ENCODE data around the gene LTO1. TPM values are rescaled to one million over a fixed set of nuclear protein-coding genes. Genes with fewer than 3 reads are reported as not detected.

LTO1 gene
- total and polyA plus RNA-seq, 2 of the 13 experiments (the other 11 are each of a cell fraction or from before 2014, with no cell fraction given) = 11.8 to 15.0 TPM

- POLR2A ChIA-PET = no interaction called here
- TF ChIP-seq ATF7 (IDR thresholded peaks at IDR 0.05) (no peak), ATF7 (CRISPR knock-in tag; IDR thresholded peaks at IDR 0.05) (no peak), TFE3 (CRISPR knock-in tag; IDR thresholded peaks at IDR 0.05) (no peak), ZNF605 (CRISPR knock-in tag; IDR thresholded peaks at IDR 0.05) (no peak), ZKSCAN8 (CRISPR knock-in tag; IDR thresholded peaks at IDR 0.05; ENCODE audit: borderline replicate concordance) (no peak), ZNF768 (CRISPR knock-in tag; IDR thresholded peaks at IDR 0.05) (peak; percentile 96), ZNF512B (CRISPR knock-in tag; IDR thresholded peaks at IDR 0.05; ENCODE audit: borderline replicate concordance) (no peak), HOXA5 (CRISPR knock-in tag; IDR thresholded peaks at IDR 0.05) (no peak), ZNF274 (CRISPR knock-in tag; IDR thresholded peaks at IDR 0.05) (no peak), TRAFD1 (CRISPR knock-in tag; IDR thresholded peaks at IDR 0.05; ENCODE audit: borderline replicate concordance) (no peak), PHF20 (CRISPR knock-in tag; IDR thresholded peaks at IDR 0.05) (no peak), JDP2 (CRISPR knock-in tag; IDR thresholded peaks at IDR 0.05; ENCODE audit: borderline replicate concordance) (no peak), ZNF678 (CRISPR knock-in tag; IDR thresholded peaks at IDR 0.05) (no peak), ZNF430 (CRISPR knock-in tag; IDR thresholded peaks at IDR 0.05) (no peak), ZMYM4 (CRISPR knock-in tag; IDR thresholded peaks at IDR 0.05) (no peak), IRX3 (CRISPR knock-in tag; IDR thresholded peaks at IDR 0.05; ENCODE audit: borderline replicate concordance, low read depth) (no peak), ZNF598 (CRISPR knock-in tag; IDR thresholded peaks at IDR 0.05; ENCODE audit: borderline replicate concordance) (no peak), ZNF883 (CRISPR knock-in tag; IDR thresholded peaks at IDR 0.05; ENCODE audit: not compliant biosample characterization) (no peak)
Measured at GRCh38 chr11:69696749-69697468, 21.8 kb upstream of the LTO1 start.

More at GRCh38 chr11:69696749-69697468, 21.8 kb upstream of the LTO1 start:
- in situ Hi-C loops (cut with HindIII; ENCODE audit: extremely low pct_ligation_motif_present, low pct_unique_long_range_greater_than_20kb) = no loop called here
- peaks cover 2 to 34% of the 10 kb centered on the region in 2 experiments; a peak in 3 of 5 replicates for H3K27me3 ChIP-seq (ENCODE audit: control insufficient read depth in 1 of 2, insufficient read depth in 2 of 2, low read length in 2 of 2)
- WGBS (ENCODE audit: low lambda C conversion rate) = 46% methylated on average over 13 of the region's 15 CpGs
- no peaks in the 10 kb centered on the region for H3K36me3 ChIP-seq (replicated peaks in 1 of 2; ENCODE audit: control insufficient read depth in 1 of 2, insufficient read depth in 2 of 2, low read length in 2 of 2)
- H4K20me1 ChIP-seq (ENCODE audit: insufficient read depth, low read length) = no peaks in the 10 kb centered on the region
- H3K9ac ChIP-seq (ENCODE audit: insufficient read depth, low read depth, low read length) = no peak overlapping the region
- intact Hi-C loops (cut with micrococcal nuclease; ENCODE audit: unreplicated experiment) = no loop called here
- H3K27ac ChIP-seq (ENCODE audit: extremely low read length, insufficient read depth, low read length) = no peak overlapping the region
- DNase-seq (ENCODE audit: low spot score) = no peak
- peaks cover 62% of the 10 kb centered on the region for H3K4me1 ChIP-seq (ENCODE audit: insufficient read depth, low read length)
- no peak overlapping the region for H3K4me2 ChIP-seq (ENCODE audit: low read depth, low read length)
- no peaks in the 10 kb centered on the region for H3K79me2 ChIP-seq (ENCODE audit: insufficient read depth, low read length)
- CTCF ChIA-PET (ENCODE audit: low intra/inter-chr PET ratio, low total read pairs) = no interaction called here
- no peaks in the 10 kb centered on the region for H3K9me3 ChIP-seq (ENCODE audit: low read length)
- BruUV-seq (replicated peaks) = no TSS peak
- ATAC-seq = no peak
- no peak overlapping the region for H3K4me3 ChIP-seq (replicated peaks in 1 of 3; ENCODE audit: insufficient read depth in 1 of 3, low read depth in 2 of 3, low read length in 3 of 3)
- H2AFZ ChIP-seq (ENCODE audit: low read length) = no peak overlapping the region
- FAIRE-seq = no peak

All from HepG2 (cell line).